ENCODE results near the gene MTA3. TPM values are rescaled to one million over a fixed set of nuclear protein-coding genes. Genes with fewer than 3 reads are reported as not detected.

MTA3 gene
- total RNA-seq, 2 experiments from 2014 or later = 27.0 to 30.9 TPM

DNA sequence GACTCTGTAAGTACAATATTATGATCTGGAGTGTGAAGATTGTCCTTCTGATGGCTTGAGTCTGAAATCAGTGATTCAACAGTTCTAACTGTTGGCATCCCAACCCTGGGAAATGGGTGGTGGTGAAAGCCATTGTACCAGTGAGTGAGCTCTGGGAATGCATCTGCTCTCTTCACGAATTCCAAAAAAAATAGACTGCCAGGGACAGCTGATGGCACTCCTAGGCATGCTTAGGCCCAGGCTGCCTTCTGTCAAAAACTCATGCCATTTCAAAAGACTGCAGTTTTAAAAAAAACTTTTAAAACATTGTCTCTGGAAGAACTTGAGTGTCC is 175.2 kb downstream of the MTA3 start:
- intact Hi-C loops (cut with DNase I, micrococcal nuclease) = no loop called here
- H3K27ac Mint-ChIP-seq = no peak overlapping the region

DNA sequence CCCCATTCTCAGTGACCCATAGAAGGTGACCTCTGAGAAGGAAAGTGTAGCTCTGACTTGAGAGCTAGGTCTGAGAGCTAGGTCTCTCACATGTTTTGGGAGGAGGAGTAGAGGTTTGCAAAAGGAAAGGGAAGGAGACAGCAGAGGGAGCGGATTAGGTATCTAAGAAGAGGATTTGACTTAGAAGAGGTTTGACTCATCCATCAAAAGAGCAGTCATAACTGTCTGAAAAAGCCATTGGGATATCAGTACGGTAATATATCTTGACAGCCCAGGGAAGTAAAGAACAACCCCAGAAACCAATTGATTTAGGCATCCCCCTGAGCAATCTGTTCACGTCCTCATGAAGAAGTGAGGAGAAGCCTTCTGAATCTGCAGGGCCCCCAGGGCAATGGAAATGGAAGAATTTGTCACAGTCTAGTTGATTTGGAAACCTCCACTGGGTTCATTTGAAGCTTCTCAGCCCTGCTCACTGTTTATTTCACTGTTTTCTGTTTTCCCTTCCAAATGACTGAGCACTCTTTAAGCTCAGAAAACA is 176.2 kb downstream of the MTA3 start:
- TF ChIP-seq, protein P1, sequence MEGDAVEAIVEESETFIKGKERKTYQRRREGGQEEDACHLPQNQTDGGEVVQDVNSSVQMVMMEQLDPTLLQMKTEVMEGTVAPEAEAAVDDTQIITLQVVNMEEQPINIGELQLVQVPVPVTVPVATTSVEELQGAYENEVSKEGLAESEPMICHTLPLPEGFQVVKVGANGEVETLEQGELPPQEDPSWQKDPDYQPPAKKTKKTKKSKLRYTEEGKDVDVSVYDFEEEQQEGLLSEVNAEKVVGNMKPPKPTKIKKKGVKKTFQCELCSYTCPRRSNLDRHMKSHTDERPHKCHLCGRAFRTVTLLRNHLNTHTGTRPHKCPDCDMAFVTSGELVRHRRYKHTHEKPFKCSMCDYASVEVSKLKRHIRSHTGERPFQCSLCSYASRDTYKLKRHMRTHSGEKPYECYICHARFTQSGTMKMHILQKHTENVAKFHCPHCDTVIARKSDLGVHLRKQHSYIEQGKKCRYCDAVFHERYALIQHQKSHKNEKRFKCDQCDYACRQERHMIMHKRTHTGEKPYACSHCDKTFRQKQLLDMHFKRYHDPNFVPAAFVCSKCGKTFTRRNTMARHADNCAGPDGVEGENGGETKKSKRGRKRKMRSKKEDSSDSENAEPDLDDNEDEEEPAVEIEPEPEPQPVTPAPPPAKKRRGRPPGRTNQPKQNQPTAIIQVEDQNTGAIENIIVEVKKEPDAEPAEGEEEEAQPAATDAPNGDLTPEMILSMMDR (IDR thresholded peaks at IDR 0.05) = no peak
- peaks cover 5% of the 10 kb centered on the region for H3K4me1 Mint-ChIP-seq (ENCODE audit: low read depth)
- peaks cover 0 to 4% of the 10 kb centered on the region in 2 experiments for H3K9me3 ChIP-seq (ENCODE audit: control insufficient read depth in 1 of 2, insufficient read depth in 1 of 2, low read length in 2 of 2)
- intact Hi-C loops (cut with DNase I, micrococcal nuclease) = loop anchor here in 1 of 2 experiments (5.0 kb wide), 1 partner anchor 43 kb away; no protein-coding TSS in a partner anchor
- CTCF ChIA-PET = no interaction called here
- H3K27me3 ChIP-seq (ENCODE audit: control insufficient read depth in 1 of 2, insufficient read depth in 2 of 2, low read length in 2 of 2) = no peaks in the 10 kb centered on the region
- no peaks in the 10 kb centered on the region for H3K36me3 ChIP-seq (ENCODE audit: insufficient read depth, low read length)
- no peak overlapping the region for H3K27ac Mint-ChIP-seq
- ATAC-seq (ENCODE audit: poor library complexity) (no peak), DNase-seq (no peak)
- no peak overlapping the region for H3K4me3 Mint-ChIP-seq
- no peak overlapping the region for H3K27ac ChIP-seq (ENCODE audit: low read depth in 1 of 2, low read length in 2 of 2)
- POLR2A ChIA-PET = no interaction called here
- H3K27me3 Mint-ChIP-seq = no peaks in the 10 kb centered on the region
- H3K36me3 Mint-ChIP-seq (ENCODE audit: low read depth) = peaks cover 68% of the 10 kb centered on the region
- H3K9me3 Mint-ChIP-seq = no peaks in the 10 kb centered on the region
- H3K4me1 ChIP-seq (ENCODE audit: insufficient read depth, low read length) = no peaks in the 10 kb centered on the region
- H3K4me3 ChIP-seq (ENCODE audit: low read length) = no peak overlapping the region

More for the DNA sequence above, 175.2 kb downstream of the MTA3 start:
- Histone ChIP-seq H3K4me3 (ENCODE audit: low read length) (no peak overlapping the region), H3K27ac (ENCODE audit: low read depth in 1 of 2, low read length in 2 of 2) (no peak overlapping the region), H3K9me3 (ENCODE audit: control insufficient read depth in 1 of 2, insufficient read depth in 1 of 2, low read length in 2 of 2) (peaks cover 0 to 4% of the 10 kb centered on the region in 2 experiments), H3K36me3 (ENCODE audit: insufficient read depth, low read length) (no peaks in the 10 kb centered on the region), H3K27me3 (ENCODE audit: control insufficient read depth in 1 of 2, insufficient read depth in 2 of 2, low read length in 2 of 2) (no peaks in the 10 kb centered on the region), H3K4me1 (ENCODE audit: insufficient read depth, low read length) (no peaks in the 10 kb centered on the region)
- CTCF ChIA-PET = interaction anchor here (0.7 kb wide), 1 partner anchor 74 kb away, joined by 3 read pairs; no protein-coding TSS in a partner anchor
- Mint-ChIP-seq H3K4me3 (no peak overlapping the region), H3K27me3 (no peaks in the 10 kb centered on the region), H3K9me3 (no peaks in the 10 kb centered on the region), H3K36me3 (ENCODE audit: low read depth) (peaks cover 69% of the 10 kb centered on the region), H3K4me1 (ENCODE audit: low read depth) (peaks cover 5% of the 10 kb centered on the region)
- DNase-seq = no peak
- ATAC-seq (ENCODE audit: poor library complexity) = no peak
- TF ChIP-seq, protein P1 (IDR thresholded peaks at IDR 0.05) = no peak
- POLR2A ChIA-PET = no interaction called here

DNA sequence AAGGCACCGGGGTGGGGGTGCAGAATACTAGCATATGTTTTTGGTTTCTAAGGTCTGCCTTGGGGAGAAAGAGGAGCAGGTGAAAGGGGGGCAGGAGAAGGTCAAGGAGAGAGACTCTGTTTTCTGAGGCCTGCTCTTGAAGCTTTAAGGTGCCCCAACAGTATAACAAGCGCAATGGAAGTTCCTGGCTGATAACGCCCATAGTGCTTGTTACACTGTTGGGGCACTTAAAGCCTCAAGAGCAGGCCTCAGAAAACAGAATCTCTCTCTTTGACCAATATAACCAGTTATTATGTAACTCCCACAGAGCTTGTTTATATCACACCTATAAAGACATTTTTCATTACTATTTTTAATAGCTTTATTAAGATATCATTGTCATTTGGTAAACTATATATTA is 179.0 kb downstream of the MTA3 start:
- intact Hi-C loops (cut with DNase I, micrococcal nuclease) = loop anchor here in 1 of 2 experiments (5.0 kb wide), 1 partner anchor 40 kb away; no protein-coding TSS in a partner anchor
- POLR2A ChIA-PET = interaction anchor here (1.7 kb wide), 1 partner anchor 63 kb away, joined by 7 read pairs; no protein-coding TSS in a partner anchor
- no peaks in the 10 kb centered on the region for H3K27me3 ChIP-seq (ENCODE audit: control insufficient read depth in 1 of 2, insufficient read depth in 2 of 2, low read length in 2 of 2)
- Mint-ChIP-seq H3K27ac (no peak overlapping the region), H3K9me3 (no peaks in the 10 kb centered on the region), H3K36me3 (ENCODE audit: low read depth) (peaks cover 66% of the 10 kb centered on the region), H3K4me1 (ENCODE audit: low read depth) (peaks cover 5% of the 10 kb centered on the region), H3K4me3 (no peak overlapping the region), H3K27me3 (no peaks in the 10 kb centered on the region)
- no peak for DNase-seq
- no peaks in the 10 kb centered on the region for H3K36me3 ChIP-seq (ENCODE audit: insufficient read depth, low read length)
- TF ChIP-seq, protein P1 (IDR thresholded peaks at IDR 0.05) = no peak
- no peak for ATAC-seq (ENCODE audit: poor library complexity)
- H3K9me3 ChIP-seq (ENCODE audit: control insufficient read depth in 1 of 2, insufficient read depth in 1 of 2, low read length in 2 of 2) = no peaks in the 10 kb centered on the region
- no peak overlapping the region for H3K4me3 ChIP-seq (ENCODE audit: low read length)
- CTCF ChIA-PET = interaction anchor here (1.4 kb wide), 1 partner anchor 22 kb away, joined by 3 read pairs; no protein-coding TSS in a partner anchor
- no peak overlapping the region for H3K27ac ChIP-seq (ENCODE audit: low read depth in 1 of 2, low read length in 2 of 2)
- no peaks in the 10 kb centered on the region for H3K4me1 ChIP-seq (ENCODE audit: insufficient read depth, low read length)
